NCI-H2196 treated with DMSO at 0.1 percent for 48 hours (cell line): ENCODE results near the gene MUC21.

Experiments
- DNase-seq: peaks from one replicate; lab custom pipeline; 2025; ENCODE audit not compliant: unreplicated experiment; lab: John Stamatoyannopoulos, UW

MUC21 gene

GRCh38 chr6:30983439-30983838, at the start of gene MUC21:
Gene MUC21, plus strand, starts transcription at chr6:30983718. Its CDS starts 241 bp downstream, at chr6:30983959.
- no peak for DNase-seq

DNA sequence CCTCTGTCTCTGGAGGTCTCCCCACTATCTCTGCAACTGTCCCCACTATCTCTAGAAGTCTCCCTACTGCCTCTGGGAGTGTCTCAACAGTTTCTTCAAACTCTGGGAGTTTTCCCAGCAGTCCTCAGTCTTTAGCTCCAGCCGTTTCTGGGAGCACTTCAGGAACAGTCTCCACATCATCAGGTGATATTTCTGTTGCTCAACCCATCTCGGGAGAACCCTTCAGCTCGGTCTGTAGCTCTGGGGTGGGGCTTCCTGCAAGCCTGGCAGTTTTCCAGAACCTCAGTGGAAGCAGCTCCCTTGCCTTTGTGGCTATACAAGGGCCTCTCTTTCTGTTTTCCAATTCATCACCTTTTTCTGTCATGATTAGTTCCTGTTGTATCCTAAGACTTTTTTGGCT, 48.5 kb upstream of the MUC21 start:
- no peak for DNase-seq

- DNase-seq, result no peak
These were observed 46.3 kb upstream of the MUC21 start for GRCh38 chr6:30937265-30937664.

DNA sequence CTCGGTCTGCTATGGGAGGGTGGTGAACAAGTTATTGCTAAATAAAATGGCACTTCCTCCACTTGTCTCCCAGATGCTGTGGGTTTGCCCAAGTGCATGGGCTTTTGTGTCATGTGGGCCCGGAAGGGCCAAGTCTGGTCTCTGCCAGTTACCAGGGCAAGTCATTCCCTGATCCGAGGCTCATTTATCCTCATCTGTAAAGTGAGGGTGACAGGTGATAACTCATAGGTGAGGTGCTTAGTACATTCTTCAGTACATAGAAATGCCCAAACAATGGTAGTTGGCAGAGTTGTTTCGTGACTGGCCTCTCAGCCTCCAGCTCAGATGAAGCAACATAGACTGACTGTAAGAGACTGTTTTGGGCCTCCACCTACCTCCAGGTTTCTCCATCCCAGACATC, 44.8 kb upstream of the MUC21 start:
- DNase-seq, result no peak

- DNase-seq, result no peak
These were observed 44.0 kb upstream of the MUC21 start for GRCh38 chr6:30939473-30939872.

- no peak for DNase-seq
These were observed 43.0 kb upstream of the MUC21 start, which contains the start of gene MUCL3 for GRCh38 chr6:30940361-30940986. Gene MUCL3, plus strand, starts transcription at chr6:30940973. Its CDS starts 27 bp downstream, at chr6:30941000.

DNA sequence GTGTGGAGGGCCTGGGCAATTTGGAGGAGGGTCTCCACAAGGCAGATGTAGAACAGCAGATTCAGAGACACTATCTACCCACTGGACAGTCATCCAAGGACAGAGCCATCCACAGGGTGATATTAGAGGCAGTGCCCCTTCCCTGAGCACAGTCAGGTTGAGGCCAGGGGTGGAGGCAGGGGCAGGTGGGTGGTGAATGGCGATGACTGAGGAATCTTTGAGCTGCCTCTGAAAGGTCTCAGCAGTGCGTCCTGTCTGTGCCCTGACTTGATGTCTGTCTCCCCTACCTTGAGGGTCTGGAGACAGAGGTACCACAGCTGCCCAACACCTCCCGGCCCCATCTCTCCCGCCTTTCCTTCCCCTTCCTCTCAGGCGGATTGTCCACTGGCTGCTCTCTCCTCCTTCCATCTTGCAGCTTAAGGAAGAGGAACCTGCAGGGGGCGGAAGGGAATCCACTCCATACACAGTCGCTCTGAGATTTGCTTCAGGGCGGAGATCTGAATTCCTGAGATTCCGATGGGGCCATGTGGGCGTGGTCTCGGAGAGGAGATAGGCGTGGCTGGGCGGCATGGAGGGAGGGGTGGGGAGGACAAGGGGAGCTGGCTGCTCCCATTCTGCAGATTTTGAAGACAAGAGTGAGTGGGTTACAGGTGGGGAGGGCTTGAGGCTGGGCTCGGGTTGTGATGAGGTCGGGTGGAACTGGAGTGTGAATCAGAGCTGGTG, 41.0 kb upstream of the MUC21 start:
- DNase-seq, result no peak

- no peak for DNase-seq
These were observed 39.5 kb upstream of the MUC21 start for GRCh38 chr6:30944051-30944450.

GRCh38 chr6:30945281-30945680, 38.2 kb upstream of the MUC21 start:
- no peak for DNase-seq

GRCh38 chr6:30947231-30947630, 36.3 kb upstream of the MUC21 start:
- DNase-seq, result no peak

DNA sequence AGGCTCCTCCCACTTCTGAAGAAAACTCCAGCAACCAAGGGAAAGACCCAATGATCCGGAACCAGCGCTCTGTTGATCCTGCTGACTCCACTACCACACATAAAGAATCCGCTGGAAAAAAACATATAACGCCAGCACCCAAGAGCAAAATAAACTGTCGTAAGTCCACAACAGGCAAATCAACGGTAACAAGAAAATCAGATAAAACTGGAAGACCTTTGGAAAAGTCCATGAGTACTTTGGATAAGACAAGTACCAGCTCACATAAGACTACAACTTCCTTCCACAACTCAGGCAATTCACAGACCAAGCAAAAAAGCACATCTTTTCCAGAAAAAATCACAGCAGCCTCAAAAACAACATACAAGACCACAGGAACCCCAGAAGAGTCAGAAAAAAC, 34.7 kb upstream of the MUC21 start:
- no peak for DNase-seq

GRCh38 chr6:30951907-30952469, 31.5 kb upstream of the MUC21 start:
- no peak for DNase-seq

GRCh38 chr6:30954631-30955366, 28.7 kb upstream of the MUC21 start:
- no peak for DNase-seq

GRCh38 chr6:30955367-30956042, 28.0 kb upstream of the MUC21 start:
- DNase-seq, result no peak

GRCh38 chr6:30957716-30958115, 25.8 kb upstream of the MUC21 start:
- no peak for DNase-seq

DNA sequence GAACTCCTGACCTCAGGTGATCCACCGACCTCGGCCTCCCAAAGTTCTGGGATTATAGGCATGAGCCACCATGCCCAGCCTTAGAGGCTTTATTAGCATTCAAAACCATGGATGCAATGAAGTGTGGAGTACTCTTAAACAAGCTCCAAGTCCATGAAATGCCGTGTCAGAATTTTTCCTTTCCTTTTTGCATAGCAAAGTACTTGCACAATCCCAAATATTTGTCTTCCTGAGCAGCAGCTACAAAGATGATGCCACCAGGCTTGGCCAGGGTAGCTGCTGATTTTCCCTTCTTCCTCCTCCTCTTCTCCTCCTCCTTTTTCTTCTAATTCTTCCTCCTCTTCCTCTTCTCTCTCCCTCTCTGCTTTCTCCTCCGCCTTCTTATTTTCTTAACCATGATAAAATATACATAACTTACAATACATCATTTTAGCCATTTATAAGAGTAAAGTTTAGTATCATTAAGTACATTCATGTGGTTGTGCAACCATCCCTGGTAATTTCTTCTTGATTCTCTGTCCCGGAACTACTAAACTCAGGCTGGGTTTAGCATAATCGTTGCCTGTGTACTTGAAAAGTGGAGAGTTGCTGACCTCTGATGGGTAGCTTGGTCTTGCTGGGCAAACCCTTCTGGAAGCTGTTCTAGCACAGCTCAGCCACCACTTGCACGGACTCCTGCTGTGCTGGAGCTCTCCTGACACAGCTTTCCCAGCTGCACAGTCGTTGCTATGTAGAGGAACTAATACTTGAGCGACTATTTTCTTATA, 22.4 kb upstream of the MUC21 start:
- no peak for DNase-seq

- DNase-seq, result no peak
These were observed 20.8 kb upstream of the MUC21 start for GRCh38 chr6:30962716-30963115.

DNA sequence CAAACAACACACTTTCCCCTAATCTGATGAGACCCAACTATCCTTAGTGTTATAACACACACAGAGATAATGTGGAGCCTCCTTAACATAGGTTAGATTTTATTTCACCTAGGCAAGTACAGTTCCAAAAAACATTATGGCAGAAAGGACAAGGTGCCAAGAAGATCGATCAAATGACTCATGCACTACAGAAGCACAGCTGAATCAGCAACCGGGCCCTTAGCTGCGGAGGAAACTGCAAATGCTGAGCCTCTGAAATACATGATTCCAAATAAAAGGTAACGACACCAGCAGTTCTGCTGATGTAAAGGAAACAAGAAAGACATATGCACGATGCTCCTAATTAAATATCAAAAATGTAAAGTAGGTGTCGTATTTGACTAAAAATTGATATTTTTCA, 19.9 kb upstream of the MUC21 start:
- DNase-seq, result no peak

- DNase-seq, result no peak
These were observed 19.4 kb upstream of the MUC21 start for GRCh38 chr6:30964075-30964474.

DNA sequence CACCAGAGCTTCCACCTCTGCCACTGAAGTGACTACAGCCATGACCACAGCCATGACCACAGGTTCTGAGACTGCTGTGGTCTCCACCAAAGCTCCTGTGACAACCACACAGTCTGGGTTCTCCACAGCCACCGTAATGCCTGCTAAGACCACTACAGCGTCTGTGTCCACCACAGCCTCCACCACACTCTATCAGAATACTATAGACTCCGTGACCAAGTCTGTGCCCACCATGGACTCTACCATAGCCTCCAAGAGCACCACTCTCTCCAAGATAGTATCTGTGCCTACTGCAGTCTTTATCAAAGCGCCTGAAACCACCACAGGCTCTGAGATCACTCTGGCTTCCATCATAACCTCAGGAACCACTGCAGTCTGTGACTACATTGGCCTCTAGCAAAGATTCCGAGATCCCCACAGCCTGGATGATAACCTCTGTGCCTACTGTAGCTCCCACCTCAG, 18.3 kb upstream of the MUC21 start:
- no peak for DNase-seq
